Measurements from ENCODE around the gene PPP2R5D. TPM values are rescaled to one million over a fixed set of nuclear protein-coding genes. Genes with fewer than 3 reads are reported as not detected.
A peak's percentile ranks its signal among the peaks of the same experiment; 100 is the strongest.

Gene PPP2R5D
- total and polyA plus RNA-seq, 2 donors from 2014 or later = 21.8 to 22.6 TPM

DNA sequence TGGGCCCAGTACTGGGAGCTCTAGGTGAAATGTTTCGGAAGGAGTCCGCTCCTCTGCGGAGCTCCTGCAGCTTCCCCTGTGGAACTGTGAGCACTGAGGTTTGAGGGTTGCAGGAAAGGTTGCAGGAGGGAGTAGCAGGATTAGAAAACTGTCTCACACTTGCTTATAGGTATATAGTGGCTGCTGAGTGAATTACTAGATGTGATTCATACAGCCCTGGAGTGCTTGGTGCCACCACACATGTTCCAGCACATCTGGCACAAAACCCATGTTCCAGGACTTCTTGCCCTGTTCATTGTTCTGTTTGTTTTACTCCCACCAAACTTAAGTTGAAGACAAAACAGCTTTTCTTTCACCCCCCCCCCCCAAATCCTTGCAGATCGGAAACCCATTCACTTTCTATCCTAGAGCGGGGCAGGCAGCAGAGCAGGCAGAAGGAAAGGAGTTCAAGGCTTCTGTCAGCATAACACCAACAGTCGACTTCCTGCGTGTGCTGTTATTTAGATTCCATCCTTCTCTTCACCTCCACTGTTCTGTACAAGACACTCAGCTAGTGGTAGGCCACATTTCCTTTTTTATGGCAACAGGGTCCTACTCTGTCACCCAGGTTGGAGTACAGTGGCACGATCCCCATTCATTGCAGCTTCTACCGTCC is 4.7 kb upstream of the PPP2R5D start:
- H3K4me3 ChIP-seq (ENCODE audit: low read length in 3 of 3) = peak overlapping the region; percentile 94 to 99 (median 97)
- FAIRE-seq (no peak), DNase-seq (no peak)
- H3K4me1 ChIP-seq (ENCODE audit: control insufficient read depth in 2 of 3, insufficient read depth in 2 of 3, low read depth in 1 of 3, low read length in 3 of 3) = peaks cover 0 to 17% (median 6%) of the 10 kb centered on the region in 3 donors
- TF ChIP-seq, protein P1, sequence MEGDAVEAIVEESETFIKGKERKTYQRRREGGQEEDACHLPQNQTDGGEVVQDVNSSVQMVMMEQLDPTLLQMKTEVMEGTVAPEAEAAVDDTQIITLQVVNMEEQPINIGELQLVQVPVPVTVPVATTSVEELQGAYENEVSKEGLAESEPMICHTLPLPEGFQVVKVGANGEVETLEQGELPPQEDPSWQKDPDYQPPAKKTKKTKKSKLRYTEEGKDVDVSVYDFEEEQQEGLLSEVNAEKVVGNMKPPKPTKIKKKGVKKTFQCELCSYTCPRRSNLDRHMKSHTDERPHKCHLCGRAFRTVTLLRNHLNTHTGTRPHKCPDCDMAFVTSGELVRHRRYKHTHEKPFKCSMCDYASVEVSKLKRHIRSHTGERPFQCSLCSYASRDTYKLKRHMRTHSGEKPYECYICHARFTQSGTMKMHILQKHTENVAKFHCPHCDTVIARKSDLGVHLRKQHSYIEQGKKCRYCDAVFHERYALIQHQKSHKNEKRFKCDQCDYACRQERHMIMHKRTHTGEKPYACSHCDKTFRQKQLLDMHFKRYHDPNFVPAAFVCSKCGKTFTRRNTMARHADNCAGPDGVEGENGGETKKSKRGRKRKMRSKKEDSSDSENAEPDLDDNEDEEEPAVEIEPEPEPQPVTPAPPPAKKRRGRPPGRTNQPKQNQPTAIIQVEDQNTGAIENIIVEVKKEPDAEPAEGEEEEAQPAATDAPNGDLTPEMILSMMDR (IDR thresholded peaks at IDR 0.05; ENCODE audit: borderline replicate concordance, extremely low read depth, insufficient read depth) = no peak
- no peaks in the 10 kb centered on the region for H3K9me3 ChIP-seq (ENCODE audit: control insufficient read depth in 2 of 3, insufficient read depth in 1 of 3, low read length in 3 of 3)
- H3K36me3 ChIP-seq (ENCODE audit: control insufficient read depth in 2 of 3, insufficient read depth in 3 of 3, low read length in 3 of 3) = no peaks in the 10 kb centered on the region
- H3K27ac ChIP-seq (ENCODE audit: low read depth in 2 of 2, low read length in 2 of 2) = peak overlapping the region; percentile 76 to 78
- peak overlapping the region; percentile 83 to 95 (median 94) for H3K9ac ChIP-seq (ENCODE audit: low read length in 3 of 3)
- intact Hi-C loops (cut with DNase I) = no loop called here
- H3K27me3 ChIP-seq (ENCODE audit: control insufficient read depth, insufficient read depth, low read length) = no peaks in the 10 kb centered on the region

DNA sequence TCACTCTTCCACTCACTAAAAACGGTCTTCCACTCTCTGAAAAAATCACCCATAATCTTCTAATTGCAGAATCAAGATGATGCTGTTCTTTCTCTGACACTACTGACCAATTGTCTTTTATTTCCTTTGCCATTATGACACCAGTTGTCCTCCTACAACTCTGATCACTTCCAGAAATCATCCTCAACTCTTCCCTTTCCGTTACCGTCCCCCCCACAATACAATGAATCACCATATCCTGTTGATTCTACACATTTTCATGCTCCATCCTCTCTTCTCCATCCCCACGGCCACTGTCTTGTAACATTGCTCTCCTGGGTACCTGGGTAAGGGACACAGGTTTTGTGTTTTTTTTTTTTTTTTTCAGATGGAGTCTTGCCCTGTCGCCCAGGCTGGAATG is 2.5 kb upstream of the PPP2R5D start:
- Histone ChIP-seq H3K9ac (ENCODE audit: low read length in 3 of 3) (no peak overlapping the region), H3K4me1 (ENCODE audit: control insufficient read depth in 2 of 3, insufficient read depth in 2 of 3, low read depth in 1 of 3, low read length in 3 of 3) (peaks cover 2 to 28% (median 10%) of the 10 kb centered on the region in 3 donors), H3K9me3 (ENCODE audit: control insufficient read depth in 2 of 3, insufficient read depth in 1 of 3, low read length in 3 of 3) (no peaks in the 10 kb centered on the region), H3K27ac (ENCODE audit: low read depth in 2 of 2, low read length in 2 of 2) (no peak overlapping the region), H3K36me3 (ENCODE audit: control insufficient read depth in 2 of 3, insufficient read depth in 3 of 3, low read length in 3 of 3) (no peaks in the 10 kb centered on the region), H3K27me3 (ENCODE audit: control insufficient read depth, insufficient read depth, low read length) (no peaks in the 10 kb centered on the region), H3K4me3 (ENCODE audit: low read length in 3 of 3) (no peak overlapping the region)
- FAIRE-seq (no peak), DNase-seq (no peak)
- TF ChIP-seq, protein P1 (IDR thresholded peaks at IDR 0.05; ENCODE audit: borderline replicate concordance, extremely low read depth, insufficient read depth) = no peak
- intact Hi-C loops (cut with DNase I) = no loop called here

DNA sequence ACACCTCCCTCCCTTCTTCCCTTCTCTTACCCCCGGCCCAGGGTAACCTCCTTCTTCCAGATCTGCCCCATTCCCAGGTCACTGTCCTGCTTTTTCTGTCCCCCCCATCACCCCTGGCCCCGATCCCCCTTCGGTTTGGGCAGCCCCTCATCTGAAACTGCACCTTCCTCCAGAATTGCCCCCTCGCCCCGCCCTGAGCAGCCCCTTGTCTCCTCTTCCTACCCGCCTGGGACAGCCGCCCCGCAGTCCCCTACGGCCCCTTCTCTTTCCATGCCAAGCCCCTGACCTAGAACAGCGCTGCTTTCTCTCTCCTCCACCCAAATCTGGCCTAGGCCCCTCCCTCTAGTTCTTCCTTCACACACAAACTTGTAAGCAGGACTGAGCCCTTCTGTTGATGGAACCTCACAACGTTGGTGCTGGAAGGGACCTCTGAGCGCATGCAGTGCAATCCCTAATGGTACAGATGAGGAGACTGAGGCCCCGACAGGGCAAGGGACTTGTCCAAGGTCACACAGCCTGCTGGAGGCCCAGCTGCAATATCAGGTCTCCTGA is 630 bp downstream of the PPP2R5D start:
- peaks cover 2 to 15% (median 3%) of the 10 kb centered on the region in 3 donors for H3K4me1 ChIP-seq (ENCODE audit: control insufficient read depth in 2 of 3, insufficient read depth in 2 of 3, low read depth in 1 of 3, low read length in 3 of 3)
- peak overlapping the region; percentile 6 to 30 (median 29) for H3K9ac ChIP-seq (ENCODE audit: low read length in 3 of 3)
- H3K36me3 ChIP-seq (ENCODE audit: control insufficient read depth in 2 of 3, insufficient read depth in 3 of 3, low read length in 3 of 3) = peaks cover 0 to 7% (median 0%) of the 10 kb centered on the region in 3 donors
- no peaks in the 10 kb centered on the region for H3K9me3 ChIP-seq (ENCODE audit: control insufficient read depth in 2 of 3, insufficient read depth in 1 of 3, low read length in 3 of 3)
- DNase-seq (peak; percentile 17 to 76 (median 47)), FAIRE-seq (no peak)
- no peaks in the 10 kb centered on the region for H3K27me3 ChIP-seq (ENCODE audit: control insufficient read depth, insufficient read depth, low read length)
- TF ChIP-seq, protein P1 (IDR thresholded peaks at IDR 0.05; ENCODE audit: borderline replicate concordance, extremely low read depth, insufficient read depth) = no peak
- intact Hi-C loops (cut with DNase I) = no loop called here
- peak overlapping the region; percentile 53 to 83 (median 67) for H3K4me3 ChIP-seq (ENCODE audit: low read length in 3 of 3)
- peak overlapping the region in 1 of 2 donors; percentile 43 for H3K27ac ChIP-seq (ENCODE audit: low read depth in 2 of 2, low read length in 2 of 2)
